ENCODE measurements around the gene MAL. TPM values are rescaled to one million over a fixed set of nuclear protein-coding genes. Genes with fewer than 3 reads are reported as not detected.

Gene MAL
- total RNA-seq, 1 donor from 2014 or later = 3.9 TPM

GRCh38 chr2:95056461-95057459 is 31.3 kb downstream of the MAL start:
- ATAC-seq (no peak), DNase-seq (no peak)
- intact Hi-C loops (cut with micrococcal nuclease) = no loop called here

GRCh38 chr2:95057535-95058370 is 32.2 kb downstream of the MAL start:
- ATAC-seq = peak; percentile 27
- DNase-seq = no peak
- intact Hi-C loops (cut with micrococcal nuclease) = no loop called here

GRCh38 chr2:95058466-95058988 is 33.0 kb downstream of the MAL start:
- intact Hi-C loops (cut with micrococcal nuclease) = no loop called here
- ATAC-seq (no peak), DNase-seq (no peak)

GRCh38 chr2:95058989-95059641 is 33.6 kb downstream of the MAL start:
- no peak for DNase-seq
- intact Hi-C loops (cut with micrococcal nuclease) = no loop called here
- no peak for ATAC-seq

- intact Hi-C loops (cut with micrococcal nuclease) = no loop called here
- no peak for ATAC-seq
- DNase-seq = no peak
Observed at GRCh38 chr2:95059656-95060370, 34.3 kb downstream of the MAL start.

GRCh38 chr2:95060446-95061118 is 35.1 kb downstream of the MAL start:
- intact Hi-C loops (cut with micrococcal nuclease) = no loop called here
- DNase-seq (no peak), ATAC-seq (no peak)

GRCh38 chr2:95061119-95061512 is 35.6 kb downstream of the MAL start:
- DNase-seq (no peak), ATAC-seq (no peak)
- intact Hi-C loops (cut with micrococcal nuclease) = no loop called here

- DNase-seq (no peak), ATAC-seq (no peak)
- intact Hi-C loops (cut with micrococcal nuclease) = no loop called here
Observed at GRCh38 chr2:95061601-95062183, 36.2 kb downstream of the MAL start.

GRCh38 chr2:95062242-95063085 is 37.0 kb downstream of the MAL start:
- ATAC-seq (no peak), DNase-seq (no peak)
- intact Hi-C loops (cut with micrococcal nuclease) = no loop called here

- ATAC-seq (no peak), DNase-seq (no peak)
- intact Hi-C loops (cut with micrococcal nuclease) = no loop called here
Observed at GRCh38 chr2:95063086-95063958, 37.8 kb downstream of the MAL start.

GRCh38 chr2:95068256-95068655 is 42.7 kb downstream of the MAL start:
- no peak for DNase-seq
- intact Hi-C loops (cut with micrococcal nuclease) = no loop called here
- ATAC-seq = no peak

- no peak for ATAC-seq
- intact Hi-C loops (cut with micrococcal nuclease) = no loop called here
- DNase-seq = no peak
Observed at GRCh38 chr2:95069465-95069864, 44.0 kb downstream of the MAL start.

- no peak for DNase-seq
- intact Hi-C loops (cut with micrococcal nuclease) = no loop called here
- no peak for ATAC-seq
Observed at GRCh38 chr2:95071856-95072255, 46.3 kb downstream of the MAL start.

- ATAC-seq = no peak
Observed at GRCh38 chr2:95072424-95072823, 46.9 kb downstream of the MAL start.

GRCh38 chr2:95073856-95074662 is 48.6 kb downstream of the MAL start:
- no peak for DNase-seq
- intact Hi-C loops (cut with micrococcal nuclease) = no loop called here
- ATAC-seq = no peak

More at GRCh38 chr2:95072424-95072823, 46.9 kb downstream of the MAL start:
- intact Hi-C loops (cut with micrococcal nuclease) = no loop called here
- DNase-seq = no peak

Measured in left ventricle myocardium superior (tissue), 1 donor.